CD4-positive, alpha-beta T cell treated with Interleukin-17A for 4 hours (primary cell): ENCODE results near the gene SNAI3.
"Not testable (repeated sequence)": the region's sequence is repeated elsewhere in the genome, so short reads cannot be mapped to it uniquely, and the experiment has no call there.

Source experiments
- DNase-seq: peaks from one replicate; pipeline ENCODE4 v3.0.0-alpha.2; 2020; ENCODE audit warnings: mixed read lengths

Gene SNAI3

DNA sequence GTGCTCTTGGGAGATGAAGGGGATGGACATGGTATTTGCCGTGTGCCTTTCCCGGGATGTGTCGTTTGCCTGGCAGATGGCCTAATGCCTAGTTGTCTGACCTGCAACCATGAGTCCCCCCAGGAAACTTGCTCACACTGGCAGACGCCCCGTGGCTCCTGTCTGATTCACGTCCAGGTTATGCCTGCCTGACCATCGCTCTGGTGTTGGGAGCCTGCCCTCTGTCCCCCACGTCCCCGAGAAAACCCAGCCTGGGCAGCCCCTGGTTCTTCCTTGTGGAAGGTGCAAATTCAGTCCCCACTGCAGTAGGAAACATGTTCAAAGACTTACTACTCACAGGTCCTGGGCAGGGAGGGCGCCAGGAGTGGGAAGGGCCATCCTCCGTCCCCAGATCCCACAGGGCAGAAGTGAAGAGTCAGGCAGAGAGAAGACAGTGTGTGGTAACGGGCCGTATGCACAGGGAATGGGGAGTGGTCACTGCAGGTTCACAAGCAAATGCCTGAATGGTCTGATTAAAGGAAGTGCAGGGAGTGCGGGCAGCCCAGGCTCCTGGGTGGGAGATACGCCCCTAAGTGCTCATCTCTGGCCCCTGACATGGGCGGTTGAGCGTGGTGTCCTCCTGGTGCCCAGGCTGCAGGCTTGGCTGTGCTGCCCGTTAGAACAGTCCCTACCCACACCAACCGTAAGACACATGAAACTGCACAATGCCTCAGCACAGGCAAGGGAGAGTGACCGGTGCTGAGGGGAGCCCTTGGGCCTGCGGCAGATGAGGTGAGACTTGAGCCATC, 4.2 kb upstream of the SNAI3 start:
- DNase-seq: no peak

DNA sequence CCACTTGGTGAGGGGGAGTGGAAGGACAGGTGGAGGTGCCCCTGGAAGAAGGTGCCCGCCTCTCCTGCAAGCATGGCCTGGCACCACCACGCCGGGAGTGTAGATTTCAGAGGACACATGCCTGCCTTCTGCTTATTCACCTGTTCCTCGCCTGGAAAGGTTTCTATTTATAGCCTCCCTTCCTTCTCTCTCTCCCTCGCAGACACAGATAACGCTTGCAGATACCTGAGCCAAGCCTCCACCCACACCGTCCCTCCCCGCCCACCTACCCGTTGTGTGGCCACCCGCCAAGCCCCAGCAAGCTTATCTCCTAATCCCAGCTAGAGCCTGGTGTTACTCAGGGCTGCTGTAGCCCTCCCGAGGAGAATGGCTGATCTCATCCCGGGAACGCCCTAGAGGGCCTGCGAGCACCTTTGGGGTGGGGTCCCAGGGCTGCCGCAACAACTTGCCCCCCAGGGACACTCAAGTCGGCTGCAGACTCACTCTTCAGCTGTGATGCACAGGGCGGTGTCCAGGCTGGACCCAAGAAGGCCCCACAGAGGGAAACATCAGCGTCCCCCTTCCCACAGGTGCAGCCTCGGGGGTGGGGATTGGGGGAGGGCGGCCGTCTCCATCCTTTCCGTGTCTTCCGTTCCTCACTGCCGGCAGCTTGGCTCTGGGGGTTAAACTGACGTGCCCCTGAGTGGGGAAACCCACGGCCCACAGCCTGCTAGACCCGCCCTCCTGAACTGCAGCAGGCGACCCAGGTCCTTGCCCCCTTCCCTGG, 1.9 kb upstream of the SNAI3 start:
- DNase-seq: no peak

DNA sequence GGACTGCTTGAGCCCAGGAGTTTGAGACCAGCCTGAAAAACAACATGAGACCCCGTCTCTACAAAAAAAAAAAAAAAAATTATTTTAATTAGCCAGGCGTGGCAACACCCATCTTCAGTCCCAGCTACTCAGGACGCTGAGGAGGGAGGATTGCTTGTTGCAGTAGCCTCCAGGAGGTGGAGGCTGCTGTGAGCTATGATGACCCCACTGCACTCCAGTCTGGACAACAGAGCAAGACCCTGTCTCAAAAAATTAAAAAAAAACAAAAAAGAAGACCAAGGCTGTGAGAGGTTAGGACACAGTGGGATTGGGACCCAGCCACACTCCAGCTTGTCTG, 1.3 kb upstream of the SNAI3 start:
- no peak for DNase-seq

DNA sequence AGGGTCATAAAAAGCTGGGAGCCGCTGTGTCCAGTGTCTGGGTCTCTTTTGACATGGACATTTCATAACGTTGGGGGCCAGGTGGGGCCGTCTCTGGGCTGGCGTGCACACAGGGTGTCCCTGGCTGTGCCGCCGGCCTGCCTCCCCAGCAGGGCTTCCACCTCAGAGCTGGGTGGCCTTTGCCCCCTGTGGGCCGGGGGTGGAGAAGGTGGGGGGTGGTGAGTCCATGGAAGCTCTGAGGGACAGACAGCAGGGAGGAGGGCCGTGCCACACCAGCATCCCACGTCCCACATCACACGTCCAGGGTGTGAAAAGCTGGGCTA, 908 bp upstream of the SNAI3 start:
- DNase-seq: no peak

DNA sequence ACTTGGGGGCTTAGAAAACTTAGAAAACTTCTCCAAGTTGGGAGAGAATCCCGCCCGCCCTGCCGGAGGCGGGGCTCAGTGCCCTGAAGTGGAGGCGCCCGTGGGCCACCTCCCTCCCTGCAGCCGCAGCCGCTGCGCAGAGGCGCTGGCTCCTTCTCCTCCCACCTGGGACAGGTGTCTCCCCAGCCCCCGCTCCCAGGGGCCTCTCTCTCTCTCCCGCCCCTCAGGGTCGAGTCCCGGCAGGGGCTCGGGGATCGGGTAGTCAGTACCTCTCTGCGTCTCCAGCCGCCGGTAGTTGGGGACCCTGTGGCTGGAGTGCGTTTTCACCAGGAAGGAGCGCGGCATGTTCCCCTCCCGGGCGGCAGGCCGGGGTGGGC, 257 bp downstream of the SNAI3 start:
- peak; percentile 69 for DNase-seq

DNA sequence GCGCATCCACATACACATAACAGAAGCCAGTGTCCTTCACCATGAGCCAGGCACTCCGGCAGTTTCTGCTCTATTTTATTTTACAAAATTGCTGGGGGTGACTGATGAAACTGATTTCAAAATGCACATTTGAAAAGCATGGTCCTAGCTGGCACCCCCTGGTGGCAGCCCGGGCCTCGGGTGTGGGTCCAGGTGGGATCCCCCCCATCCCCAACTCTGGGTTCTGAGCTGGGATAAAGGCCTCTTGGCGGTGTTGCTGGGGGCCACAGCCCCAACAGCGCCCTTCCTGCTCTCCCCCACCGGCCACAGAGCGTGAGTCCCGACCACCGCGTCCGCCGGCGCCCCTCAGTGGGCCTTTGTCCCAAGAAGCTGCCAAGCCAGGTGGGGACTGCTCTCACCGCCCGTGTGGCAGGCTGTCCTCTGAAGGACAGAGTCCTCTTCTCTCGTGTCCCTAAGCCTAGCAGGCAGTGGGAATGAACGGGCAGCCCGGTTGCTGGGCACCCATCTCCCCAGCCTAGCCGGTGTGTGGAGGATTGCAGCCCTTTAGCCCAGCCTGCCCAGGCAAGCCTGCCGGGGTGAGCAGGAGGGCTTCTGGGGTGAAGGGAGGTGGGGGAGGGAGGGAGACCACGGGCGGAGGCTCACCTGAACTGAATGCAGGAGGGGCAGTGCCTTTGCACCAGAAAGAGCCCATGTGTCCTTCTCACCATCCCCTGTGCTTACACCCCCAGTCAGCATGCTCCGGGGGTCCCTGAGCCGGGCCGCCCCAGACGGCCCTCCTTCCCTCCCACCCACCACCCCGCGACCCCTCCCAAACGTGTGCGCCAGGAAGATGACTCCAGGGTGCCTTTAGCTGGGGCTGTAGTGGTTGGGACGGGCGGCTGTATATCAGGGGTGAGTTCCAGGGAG, 898 bp downstream of the SNAI3 start:
- DNase-seq: peak; percentile 83

DNA sequence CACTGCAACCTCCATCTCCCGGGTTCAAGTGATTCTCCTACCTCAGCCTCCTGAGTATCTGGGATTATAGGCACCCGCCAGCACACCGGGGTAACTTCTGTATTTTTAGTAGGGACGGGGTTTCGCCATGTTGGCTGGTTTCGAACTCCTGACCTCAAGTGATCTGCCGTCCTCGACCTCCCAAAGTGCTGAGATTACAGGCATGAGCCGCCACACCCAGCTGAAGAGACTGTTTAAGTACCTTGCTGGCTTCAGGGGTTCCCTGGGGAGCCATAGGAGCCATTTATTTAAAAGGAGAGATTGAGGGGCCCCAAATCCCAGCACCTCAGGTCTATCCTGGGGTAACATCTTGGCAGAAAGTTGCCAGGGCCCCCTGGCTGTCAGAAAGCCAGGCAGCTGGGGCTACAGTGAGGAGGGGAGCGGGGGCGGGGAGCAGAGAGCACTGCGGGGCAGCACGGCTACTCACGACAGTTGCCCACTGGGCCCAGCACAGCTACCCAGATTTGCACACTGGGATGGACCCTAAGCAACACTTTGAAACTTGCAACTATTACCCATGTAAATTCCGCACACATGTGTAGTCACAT, 1.6 kb downstream of the SNAI3 start:
- DNase-seq: no peak

DNA sequence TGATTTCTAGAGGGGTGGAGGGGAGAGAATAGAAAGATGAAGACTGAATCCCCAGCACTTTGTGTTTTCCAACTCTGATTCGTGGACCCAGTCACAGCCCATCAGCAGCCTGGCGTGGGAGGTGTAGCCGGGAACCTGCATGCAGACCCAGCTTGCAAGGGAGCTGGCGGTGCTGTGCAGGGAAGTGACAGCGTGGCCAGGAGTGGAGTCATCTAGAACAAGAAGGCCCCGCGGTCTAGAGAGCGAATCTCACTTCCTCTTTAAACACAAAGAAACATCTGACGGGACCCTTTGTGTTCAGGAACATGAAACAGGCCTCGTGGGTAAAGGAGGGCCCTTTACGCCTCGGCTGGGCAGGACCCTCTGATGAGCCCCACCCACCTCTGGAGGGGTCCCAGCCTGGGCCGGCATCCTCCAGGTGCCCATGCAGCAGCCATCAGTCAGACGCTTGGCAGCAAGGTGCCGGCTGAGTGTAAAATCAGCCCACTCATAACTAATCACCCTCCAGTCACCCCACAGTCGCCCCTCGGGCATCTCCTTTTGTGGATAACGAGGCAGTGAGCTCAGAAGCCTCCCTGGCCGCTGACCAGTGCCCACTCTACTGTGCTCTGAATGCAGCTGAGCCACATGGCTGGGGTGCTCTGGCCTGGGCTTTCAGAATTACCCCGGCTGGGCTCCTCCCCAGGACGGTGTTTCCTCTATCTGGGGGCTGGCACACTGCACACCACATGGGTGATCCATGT, 4.4 kb downstream of the SNAI3 start:
- peak; percentile 79 for DNase-seq

DNA sequence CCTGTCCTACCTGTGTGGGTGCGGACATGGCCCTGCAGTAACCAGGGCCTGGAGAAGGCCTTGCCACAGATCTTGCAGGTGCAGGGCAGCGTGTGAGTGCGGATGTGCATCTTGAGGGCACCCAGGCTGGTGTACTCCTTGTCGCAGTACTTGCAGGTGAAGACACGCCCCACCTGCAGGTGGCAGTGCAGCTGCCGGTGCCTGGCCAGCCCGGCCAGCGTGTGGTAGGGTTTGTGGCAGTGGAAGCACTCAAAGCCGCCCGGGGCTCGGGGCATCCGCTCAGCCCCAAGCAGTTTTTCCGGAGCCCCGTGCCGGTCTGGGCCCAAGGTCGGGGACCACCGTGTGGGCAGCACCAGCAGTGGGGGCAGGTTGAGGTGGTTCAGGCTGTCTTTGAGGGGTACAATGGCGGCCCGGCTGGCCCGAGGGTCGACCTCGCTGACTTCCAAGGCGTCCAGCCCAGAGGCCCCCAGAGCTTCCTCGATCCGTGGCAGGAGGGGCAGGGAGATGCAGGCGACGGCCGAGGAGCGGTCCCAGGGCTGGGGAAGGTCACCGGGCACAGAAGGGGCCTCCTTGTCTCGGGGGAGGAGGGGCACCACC, 5.1 kb downstream of the SNAI3 start:
- DNase-seq: peak; percentile 67

DNA sequence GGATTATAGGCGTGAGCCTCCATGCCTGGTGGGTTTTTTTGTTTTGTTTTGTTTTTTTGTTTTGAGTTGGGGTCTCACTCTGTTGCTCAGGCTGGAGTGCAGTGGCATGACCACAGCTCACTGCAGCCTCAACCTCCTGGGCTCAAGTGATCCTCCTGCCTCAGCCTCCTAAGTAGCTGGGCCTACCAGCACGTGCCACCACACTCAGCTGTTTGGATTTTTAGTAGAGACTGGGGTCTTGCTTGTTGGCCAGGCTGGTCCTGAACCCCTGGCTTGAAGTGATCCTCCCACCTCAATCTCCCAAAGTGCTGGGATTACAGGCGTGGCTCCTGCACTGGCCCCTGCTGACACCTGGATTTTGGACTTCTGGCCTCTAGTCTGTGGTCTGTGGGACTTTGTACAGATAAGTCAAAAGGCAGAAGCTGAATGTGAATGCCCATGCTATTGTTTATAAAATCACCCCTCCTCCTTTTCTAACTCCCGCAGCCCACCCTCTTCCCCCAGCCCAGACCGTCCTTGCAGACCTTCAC, 5.7 kb downstream of the SNAI3 start:
- DNase-seq: no peak

DNA sequence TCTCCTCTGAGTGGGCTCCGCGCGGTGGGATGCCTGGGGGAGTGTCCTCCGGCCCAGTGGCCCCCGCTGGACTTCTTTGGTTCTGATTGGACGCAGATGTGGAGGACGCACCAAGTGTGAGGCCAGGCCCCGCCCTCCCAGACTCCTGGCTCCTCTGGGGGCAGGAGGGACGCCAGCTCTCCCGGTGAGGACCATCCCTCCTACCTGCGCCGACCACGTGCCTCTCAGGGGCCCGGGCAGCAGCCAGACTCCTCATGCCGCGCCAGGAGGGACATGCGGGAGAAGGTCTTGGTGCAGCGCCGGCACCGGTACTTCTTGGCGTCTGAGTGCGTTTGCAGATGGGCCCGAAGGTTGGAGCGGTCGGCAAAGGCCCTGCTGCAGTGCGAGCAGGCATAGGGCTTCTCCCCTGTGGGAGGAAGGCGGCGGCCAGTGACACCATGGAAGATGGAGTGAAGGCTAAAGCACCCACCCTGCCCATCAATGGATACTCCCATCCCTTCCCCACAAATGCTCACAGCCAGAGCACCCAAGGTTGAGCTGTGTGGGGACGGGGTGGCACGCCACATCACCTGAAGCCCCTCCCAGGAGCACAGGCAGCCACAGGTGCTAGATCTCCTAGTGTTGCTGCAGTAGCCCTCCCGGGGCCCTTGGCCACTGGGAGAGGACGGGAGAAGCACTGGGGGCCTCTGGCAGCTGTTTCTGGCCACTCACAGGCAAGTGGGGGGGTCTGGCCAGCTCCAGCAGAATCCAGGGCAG, 7.9 kb downstream of the SNAI3 start:
- no peak for DNase-seq

DNA sequence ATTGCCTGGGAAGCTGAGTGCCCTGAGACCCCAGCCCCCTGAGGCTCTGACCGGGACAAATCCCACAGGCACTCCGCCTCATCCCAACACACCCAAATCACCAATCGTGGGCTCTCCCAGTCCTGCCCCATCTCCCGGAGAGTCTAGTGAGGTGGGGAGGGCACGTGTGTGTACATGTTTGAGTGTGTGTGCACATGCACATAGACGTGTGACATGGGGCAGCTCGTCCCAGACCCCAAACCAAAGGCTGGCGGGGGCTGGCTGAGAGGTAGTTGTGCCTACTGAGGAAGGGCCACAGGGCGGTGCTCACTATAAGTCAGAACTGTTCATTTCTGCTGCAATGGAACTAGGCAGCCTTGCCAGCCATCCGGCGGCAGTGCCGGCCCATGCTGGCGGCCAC, 8.6 kb downstream of the SNAI3 start:
- DNase-seq: no peak

DNA sequence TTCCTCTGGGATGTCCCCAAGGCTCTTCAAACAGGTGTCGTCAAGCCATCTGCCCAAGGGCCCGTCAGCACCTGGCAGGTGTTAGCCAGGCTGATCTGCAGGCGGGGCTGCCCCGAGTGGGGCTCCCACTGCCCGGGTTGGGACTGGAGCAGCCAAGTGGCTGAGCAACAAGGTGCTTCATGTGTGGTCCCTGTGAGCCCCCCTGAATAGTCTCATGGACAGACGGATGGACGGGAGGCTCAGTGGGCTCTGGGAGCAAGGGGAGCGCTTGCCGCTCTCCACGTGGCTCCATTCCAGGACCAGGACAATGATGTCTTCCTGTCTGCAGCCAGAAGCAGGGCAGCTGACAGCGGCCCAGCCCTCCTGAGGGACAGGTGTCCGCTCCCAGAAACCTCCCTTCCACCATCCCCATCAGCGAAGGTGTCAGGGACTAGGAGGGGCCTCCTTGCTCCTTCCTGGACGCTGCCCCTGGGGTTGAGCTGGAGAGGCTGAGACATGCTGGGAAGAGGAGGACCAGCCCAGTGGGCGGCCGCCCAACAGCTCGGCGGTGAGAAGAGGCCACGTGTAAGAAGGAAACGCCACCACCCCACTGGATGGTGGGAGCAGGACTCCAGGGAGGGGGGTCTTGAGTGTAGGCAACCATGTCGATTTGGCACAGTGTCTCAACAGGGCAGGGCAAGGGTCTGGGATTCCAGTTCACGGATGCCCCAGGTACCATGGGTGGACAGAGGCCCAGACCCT, 9.6 kb downstream of the SNAI3 start:
- no peak for DNase-seq

DNA sequence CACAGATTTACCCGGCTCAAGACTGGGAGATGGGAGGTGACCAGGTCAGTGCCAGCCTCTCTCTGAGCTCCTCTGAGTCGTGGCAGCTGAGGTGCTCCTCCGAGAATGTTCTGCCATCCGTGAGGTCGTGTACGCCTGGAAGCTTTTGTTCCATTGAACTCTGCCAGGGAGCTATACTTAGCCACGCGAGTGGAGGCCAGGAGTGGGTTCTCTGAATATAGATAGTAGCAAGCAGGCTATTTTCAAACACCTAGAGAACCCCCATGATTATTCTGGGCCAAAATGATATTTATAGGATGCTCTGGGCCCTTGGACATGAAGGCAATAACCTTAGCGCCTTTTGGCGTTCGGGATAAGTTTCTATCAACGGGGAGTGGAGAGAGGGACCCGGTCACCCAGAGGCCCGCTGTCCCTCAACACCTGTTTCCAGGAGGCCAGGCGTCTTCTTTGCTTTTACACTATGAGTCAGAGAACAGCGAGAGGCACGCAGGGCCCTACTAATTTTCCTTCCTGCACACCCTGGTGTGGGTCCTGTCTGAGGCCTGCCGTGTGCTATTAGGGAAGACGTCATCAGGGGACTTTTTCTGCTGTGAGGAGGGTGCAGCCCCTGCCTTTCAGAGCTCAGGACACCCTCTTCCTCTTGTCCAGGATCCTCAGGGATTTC, 12.5 kb downstream of the SNAI3 start:
- no peak for DNase-seq

DNA sequence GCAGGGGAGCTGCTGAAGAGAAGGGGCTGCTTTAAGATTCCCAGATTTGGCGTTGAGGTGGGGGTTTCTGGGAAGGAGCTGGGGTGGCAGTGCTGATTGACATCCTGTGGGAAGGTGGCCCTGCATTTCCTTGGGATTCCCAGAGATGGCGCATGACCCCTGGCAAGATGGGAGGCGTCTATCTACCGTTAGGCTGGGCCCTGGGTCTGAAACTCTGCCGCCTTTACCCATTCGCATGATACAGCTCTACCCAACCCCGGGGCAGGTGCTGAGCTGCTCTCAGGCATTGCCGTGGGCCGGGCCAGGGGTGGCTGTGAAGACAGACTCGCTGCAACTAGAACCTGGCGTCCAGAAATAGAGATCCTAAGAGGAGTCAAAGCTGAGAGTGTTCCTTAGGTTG, 13.5 kb downstream of the SNAI3 start:
- no peak for DNase-seq

DNA sequence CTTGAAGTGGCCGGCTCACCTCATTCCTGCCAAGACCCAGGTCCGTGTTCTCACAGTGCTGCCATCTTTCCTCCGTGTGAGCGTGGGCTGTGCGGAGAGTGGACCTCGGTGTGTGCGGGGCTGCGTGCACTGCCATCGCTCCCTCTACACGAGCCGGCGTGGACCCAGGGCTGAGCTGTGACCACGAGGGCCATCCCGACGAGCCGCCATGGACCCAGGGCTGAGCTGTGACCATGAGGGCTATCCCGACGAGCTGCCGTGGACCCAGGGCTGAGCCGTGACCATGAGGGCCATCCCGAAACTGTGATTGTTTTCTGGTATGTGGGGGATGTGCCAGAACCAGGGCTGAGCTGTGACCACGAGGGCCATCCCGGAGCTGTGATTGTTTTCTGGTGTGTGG, 14.5 kb downstream of the SNAI3 start:
- DNase-seq: no peak

DNA sequence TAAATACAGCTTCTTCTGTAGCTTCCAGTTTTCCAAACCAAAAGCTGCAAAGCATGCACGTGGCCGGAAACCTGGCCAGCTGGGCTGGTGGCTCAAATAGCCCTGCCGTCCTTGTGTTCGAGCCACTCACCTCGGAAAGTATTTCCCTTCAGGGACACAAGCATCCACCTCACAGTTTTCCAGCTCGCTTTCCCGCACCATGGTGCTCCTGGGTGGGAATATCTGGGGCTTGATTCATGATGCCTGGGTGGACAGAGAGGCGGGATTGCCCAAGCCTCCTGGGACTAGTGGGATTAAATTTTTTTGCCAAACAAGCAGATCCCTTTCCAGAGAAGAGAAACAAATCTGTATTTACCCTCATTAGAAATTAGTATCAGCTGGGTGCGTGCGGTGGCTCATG, 16.3 kb downstream of the SNAI3 start:
- no peak for DNase-seq

DNA sequence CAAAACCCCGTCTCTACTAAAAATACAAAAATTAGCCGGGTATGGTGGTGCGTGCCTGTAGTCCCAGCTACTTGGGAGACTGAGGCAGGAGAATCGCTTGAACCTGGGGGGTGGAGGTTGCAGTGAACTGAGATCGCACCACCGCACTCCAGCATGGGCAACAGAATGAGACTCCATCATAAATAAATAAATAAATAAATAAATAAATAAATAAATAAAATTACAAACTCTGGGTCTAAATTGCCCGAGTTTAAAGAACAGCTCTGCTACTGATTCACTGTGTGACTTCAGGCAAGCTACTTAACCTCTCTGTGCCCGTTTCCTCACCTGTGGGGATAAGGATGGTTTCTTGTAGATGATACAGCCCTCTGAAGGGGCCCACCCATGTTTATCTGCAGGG, 16.8 kb downstream of the SNAI3 start:
- DNase-seq: not testable (repeated sequence)

DNA sequence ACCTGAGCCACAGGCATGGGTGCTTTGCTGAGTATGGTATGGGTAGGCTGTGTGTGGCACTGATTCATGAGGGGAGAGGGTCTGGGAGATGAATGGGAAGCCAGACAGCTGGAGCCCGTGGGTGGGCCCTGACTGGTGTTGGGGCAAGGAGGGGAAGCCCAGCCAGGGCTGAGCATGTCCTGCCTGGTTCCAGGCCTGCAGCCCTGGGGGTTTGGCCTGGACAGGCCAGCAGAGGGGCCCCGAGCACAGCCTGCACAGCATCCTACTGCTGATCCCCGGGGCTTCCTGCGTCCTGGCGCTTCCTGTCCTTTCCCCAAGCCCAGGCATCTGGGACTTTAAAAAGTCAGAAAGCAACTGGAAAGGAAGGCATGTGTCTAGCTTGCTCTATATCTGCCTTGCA, 18.8 kb downstream of the SNAI3 start:
- DNase-seq: no peak

DNA sequence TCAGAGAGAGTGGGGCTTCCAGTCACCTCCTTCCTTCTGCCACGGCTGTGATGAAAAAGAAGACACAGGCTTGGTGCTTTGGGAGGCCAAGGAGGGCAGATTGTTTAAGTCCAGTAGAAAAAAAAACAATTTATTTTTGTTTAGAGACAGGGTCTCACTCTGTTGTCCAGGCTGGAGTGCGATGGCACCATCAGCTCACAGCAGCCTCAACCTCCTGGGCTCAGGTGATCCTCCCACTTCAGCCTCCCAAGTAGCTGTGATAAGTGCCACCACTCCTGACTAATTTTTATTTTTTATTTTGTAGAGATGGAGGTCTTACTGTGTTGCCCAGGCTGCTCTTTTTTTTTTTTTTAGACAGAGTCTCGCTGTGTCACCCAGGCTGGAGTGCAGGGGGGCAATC, 20.7 kb downstream of the SNAI3 start:
- DNase-seq: no peak
